Kidney epithelial cell (primary cell): Measurements from ENCODE around the gene CDC27. TPM values are rescaled to one million over a fixed set of nuclear protein-coding genes. Genes with fewer than 3 reads are reported as not detected.

Experiments used
- DNase-seq: peaks from one replicate; pipeline ENCODE4 v3.0.0-alpha.2; 2010; ENCODE audit warnings: low read depth
- H3K27me3 ChIP-seq: 2 replicates; pipeline ENCODE4 v1.6.0; 2011; ENCODE audit warnings: low read length; ENCODE audit not compliant: control insufficient read depth, insufficient read depth
- H3K36me3 ChIP-seq: 2 replicates; pipeline ENCODE4 v1.5.1; 2011; ENCODE audit warnings: low read length; ENCODE audit not compliant: control insufficient read depth, insufficient read depth
- H3K4me3 ChIP-seq: 2 replicates; pipeline ENCODE4 v1.5.1; 2011; ENCODE audit warnings: low read depth, mild to moderate bottlenecking, control low read depth, low read length
- total RNA-seq: library from RNA; depleted of rRNA; stranded (reverse); fragments of >200 nt; gene quantifications from 2 replicates; pipeline ENCODE4 v1.2.3, GENCODE V29; 2015
- TF ChIP-seq, protein P1 (sequence below): IDR thresholded peaks from 2 replicates; pipeline ENCODE4 v1.5.1; 2011; ENCODE audit warnings: mild to moderate bottlenecking, moderate library complexity, low read length, control low read depth, inconsistent platforms; ENCODE audit not compliant: insufficient read depth, poor library complexity, severe bottlenecking

The CDC27 gene
- total RNA-seq, 1 donor from 2014 or later: 62.7 TPM

DNA sequence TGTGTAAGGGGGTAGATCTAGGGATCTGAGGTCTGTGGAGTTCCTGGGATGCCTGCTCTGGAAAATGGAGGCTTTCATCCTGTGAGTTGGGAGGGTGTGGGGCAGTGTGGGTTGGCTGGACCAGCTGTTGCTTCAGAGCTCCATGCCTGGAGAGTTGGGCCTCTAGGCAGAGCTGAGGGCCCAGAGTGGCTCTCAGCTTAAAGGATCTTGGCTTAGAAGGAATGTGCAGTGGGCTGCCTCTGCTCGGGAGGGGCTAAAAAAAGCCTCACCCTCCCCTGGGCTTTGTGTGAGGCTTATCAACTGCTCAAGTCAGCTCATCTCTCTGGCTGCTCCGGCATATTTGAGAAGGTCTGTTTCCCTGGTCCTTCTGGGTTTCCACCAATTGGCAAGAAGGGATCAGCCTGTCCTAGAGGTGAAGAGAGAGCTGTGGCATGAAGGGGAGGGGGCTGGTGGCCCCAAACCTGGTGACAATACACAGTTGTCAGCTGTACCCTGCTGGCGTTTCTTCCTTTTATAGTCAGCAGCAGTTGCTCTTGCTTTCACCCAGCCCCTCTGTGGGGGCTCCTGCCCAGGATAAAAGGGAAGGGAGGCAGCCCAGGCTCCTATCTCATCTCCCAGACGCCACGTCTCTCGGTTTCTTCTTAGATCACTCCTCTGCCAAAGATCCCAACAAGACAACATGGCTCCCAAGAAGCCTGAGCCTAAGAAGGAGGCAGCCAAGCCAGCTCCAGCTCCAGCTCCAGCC, 19.8 kb upstream of the CDC27 start, which contains the start of gene MYL4:
Gene MYL4, plus strand, starts transcription at position 605 of the 745 bp plus-strand sequence. Its CDS starts 75 bp downstream, at position 680.
- Histone ChIP-seq H3K27me3 (no peaks in the 10 kb centered on the region), H3K4me3 (no peak within 1 kb of the TSS), H3K36me3 (no peaks in the 10 kb centered on the region)
- TF ChIP-seq, protein P1, sequence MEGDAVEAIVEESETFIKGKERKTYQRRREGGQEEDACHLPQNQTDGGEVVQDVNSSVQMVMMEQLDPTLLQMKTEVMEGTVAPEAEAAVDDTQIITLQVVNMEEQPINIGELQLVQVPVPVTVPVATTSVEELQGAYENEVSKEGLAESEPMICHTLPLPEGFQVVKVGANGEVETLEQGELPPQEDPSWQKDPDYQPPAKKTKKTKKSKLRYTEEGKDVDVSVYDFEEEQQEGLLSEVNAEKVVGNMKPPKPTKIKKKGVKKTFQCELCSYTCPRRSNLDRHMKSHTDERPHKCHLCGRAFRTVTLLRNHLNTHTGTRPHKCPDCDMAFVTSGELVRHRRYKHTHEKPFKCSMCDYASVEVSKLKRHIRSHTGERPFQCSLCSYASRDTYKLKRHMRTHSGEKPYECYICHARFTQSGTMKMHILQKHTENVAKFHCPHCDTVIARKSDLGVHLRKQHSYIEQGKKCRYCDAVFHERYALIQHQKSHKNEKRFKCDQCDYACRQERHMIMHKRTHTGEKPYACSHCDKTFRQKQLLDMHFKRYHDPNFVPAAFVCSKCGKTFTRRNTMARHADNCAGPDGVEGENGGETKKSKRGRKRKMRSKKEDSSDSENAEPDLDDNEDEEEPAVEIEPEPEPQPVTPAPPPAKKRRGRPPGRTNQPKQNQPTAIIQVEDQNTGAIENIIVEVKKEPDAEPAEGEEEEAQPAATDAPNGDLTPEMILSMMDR: no peak
- DNase-seq: no peak

DNA sequence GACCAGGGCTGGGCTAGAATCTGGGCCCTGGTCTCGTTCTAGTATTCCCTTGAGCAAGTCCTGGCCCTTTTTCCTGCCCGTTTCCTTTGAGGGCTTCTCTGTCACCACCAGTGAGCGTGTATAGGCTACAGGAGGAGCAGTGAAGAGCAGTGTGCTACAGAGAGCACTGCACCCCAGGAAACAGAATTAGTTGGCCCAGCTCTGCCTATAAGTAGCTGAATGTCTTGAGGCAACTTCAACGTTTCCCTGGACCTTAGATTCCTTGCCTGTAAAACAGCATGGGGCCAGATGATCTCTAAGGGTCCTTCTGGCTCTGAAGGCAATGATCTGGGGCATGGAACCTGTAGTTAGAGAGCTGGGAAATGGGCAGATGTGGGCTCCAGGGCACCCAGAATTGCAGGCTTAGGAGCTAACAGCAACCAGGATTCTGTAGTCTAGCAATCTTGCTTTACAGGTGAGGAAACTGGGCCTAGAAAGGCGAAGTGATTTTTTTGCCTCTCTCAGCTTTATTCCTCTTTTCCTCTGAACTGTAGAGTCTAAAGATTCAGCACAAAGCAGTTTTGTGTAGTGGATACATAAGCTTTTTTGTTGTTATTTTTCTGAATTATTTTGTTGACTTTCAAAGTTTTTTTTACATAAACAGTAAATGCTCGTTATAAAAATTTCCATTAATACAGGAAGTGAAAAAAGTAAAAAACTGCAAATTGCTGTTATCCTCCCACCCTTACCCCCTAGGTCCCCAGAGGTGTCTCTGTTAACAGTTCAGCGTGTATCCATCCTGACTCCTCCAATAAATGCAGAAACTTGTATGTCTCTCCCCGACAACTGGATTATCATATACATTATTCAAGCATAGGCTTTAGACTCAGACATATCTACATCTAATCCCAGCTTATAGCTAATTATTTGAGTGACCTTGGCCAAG, 18.3 kb upstream of the CDC27 start:
- TF ChIP-seq, protein P1: no peak
- Histone ChIP-seq H3K36me3 (no peaks in the 10 kb centered on the region), H3K4me3 (no peak overlapping the region), H3K27me3 (no peaks in the 10 kb centered on the region)
- DNase-seq: no peak

DNA sequence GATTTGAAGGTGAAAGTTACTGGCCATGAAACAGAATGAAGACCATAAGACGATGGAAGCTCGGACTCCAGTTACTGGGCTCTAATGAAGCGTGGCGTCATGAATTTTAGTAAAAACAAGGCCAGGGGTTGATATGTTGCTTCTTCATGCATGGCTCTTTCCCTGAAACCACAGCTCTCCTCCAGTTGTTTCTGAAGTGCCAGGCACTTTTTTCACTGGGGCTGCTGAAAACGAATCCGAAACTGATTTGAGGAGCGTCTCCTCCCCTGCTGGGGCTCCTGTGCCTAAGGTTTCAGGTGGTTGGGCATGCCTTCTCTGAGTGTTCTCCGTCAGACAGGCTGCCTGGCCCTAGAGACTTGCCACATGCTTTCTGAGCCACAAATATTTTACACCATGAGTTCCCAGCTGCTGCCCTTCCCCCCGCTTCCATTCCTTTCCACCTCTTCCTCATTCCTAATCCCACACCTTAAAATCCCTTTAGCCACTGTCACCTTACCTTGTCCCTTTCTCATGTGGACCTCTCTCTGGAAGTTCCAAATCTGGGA, 16.4 kb upstream of the CDC27 start:
- TF ChIP-seq, protein P1: no peak
- DNase-seq: peak; percentile 96
- H3K4me3 ChIP-seq: no peak overlapping the region

DNA sequence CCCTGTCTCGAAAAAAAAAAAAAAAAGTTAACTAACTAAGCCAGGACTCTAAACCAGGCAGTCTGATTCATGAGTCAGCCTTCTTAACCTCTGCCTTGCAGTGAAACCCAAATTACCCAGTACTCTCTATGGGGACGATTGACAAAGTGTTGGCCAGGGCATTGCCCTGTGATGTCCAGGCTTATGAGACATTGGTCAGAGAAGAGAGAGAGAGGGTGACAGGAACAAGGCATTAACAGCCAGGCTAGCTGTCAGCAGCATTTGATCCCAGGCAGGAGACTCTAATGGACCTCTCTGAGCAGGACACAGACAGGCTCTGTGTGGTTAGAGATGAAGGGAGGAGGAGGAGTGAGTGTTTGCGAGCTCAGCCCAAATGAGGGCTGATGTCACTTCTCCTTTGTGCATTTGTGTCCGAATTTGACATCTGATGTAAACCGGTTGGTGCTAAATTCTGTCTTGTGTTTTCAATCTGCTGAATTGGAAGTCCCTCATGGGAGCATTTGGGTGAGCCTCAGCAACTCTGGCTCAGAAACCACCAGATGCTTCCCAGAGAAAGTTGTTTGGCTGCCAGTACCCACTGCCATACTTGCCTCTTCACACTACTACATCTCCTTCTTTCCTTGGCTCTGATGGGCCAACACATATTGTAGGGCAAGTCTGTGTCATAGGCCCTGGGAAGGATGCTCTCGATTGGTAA, 15.8 kb upstream of the CDC27 start:
- no peaks in the 10 kb centered on the region for H3K27me3 ChIP-seq
- H3K4me3 ChIP-seq: no peak overlapping the region
- DNase-seq: no peak
- TF ChIP-seq, protein P1: no peak
- no peaks in the 10 kb centered on the region for H3K36me3 ChIP-seq

More for the DNA sequence above, 16.4 kb upstream of the CDC27 start:
- no peaks in the 10 kb centered on the region for H3K27me3 ChIP-seq
- H3K36me3 ChIP-seq: no peaks in the 10 kb centered on the region

DNA sequence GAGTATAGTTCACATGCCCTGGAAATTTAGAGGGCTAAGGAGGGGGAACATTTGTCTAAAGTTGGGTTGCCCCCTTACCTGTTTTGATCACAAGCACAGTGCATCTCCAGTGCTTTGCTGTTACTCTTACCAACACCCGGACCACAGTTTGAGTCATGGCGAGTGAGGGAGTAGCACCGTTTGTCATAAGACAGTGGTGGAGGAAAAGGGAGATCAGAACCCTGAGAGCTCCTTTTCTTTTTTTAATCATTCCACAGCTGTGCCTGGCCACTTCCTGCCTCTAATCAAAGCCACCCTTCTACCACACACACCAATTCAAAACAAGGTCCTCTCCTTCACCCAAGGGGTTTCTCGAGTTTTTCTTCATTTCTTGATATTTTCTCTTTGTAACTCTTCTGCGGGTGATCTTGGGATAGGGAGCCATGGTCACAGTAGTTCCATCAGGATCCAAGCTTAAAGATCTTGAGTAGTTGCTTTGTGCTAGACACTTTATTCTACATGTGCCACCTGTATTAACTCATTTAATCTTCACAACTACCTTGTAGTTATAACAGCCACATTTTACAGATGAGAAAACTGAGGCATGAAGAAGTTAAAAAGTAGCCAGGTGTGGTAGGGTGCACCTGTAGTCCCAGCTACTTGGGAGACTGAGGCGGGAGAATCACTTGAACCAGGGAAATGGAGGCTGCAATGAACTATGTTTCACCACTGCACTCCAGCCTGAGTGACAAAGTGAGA, 15.1 kb upstream of the CDC27 start:
- TF ChIP-seq, protein P1: no peak
- no peaks in the 10 kb centered on the region for H3K36me3 ChIP-seq
- H3K27me3 ChIP-seq: no peaks in the 10 kb centered on the region
- no peak for DNase-seq
- no peak overlapping the region for H3K4me3 ChIP-seq
